H1 (cell line): Measurements from ENCODE around the gene THOC7. TPM values are rescaled to one million over a fixed set of nuclear protein-coding genes. Genes with fewer than 3 reads are reported as not detected.

Experiments
- CHD7 ChIP-seq: fragments of 300-600 bp; sonication (generic); IDR thresholded peaks from 2 replicates; pipeline ENCODE4 v1.7.1; 2012; ENCODE audit warnings: low read length, moderate library complexity, mild to moderate bottlenecking, inconsistent platforms; ENCODE audit not compliant: insufficient replicate concordance
- GTF2F1 ChIP-seq: IDR thresholded peaks from 2 replicates; pipeline ENCODE4 v1.6.1; 2012; ENCODE audit warnings: low read depth, low read length, improper control_type of control experiment, borderline replicate concordance
- RFX5 ChIP-seq: IDR thresholded peaks from 2 replicates; pipeline ENCODE4 v1.6.1; 2011; ENCODE audit warnings: low read depth, low read length, improper control_type of control experiment, borderline replicate concordance
- polyA plus RNA-seq, 7 experiments: library from polyadenylated mRNA; depleted of rRNA in 3 of 7; stranded (reverse) in 5 of 7; unstranded in 2 of 7; fragments of >200 nt in 5 of 7; fragments of 200-250 nt in 2 of 7; gene quantifications; 1 replicate in 5 of 7; 2 replicates in 1 of 7; 4 replicates in 1 of 7; pipeline versions ENCODE4 v1.2.1 to v1.2.3, GENCODE V29; 2011 to 2013; ENCODE audit warnings: missing spikeins in 2 of 7, mixed read lengths in 2 of 7
- total RNA-seq: library from RNA; stranded (reverse); fragmentation: NEBNext Ultra II Directional; extraction: Animal tissue kit (Norgen Biotek cat#: 25700); gene quantifications from 2 replicates; pipeline ENCODE4 v1.2.1, GENCODE V29; 2021

THOC7 gene
- total and polyA plus RNA-seq, 2 of the 8 experiments (the other 6 are each of a cell fraction or from before 2014, with no cell fraction given) = 18.7 to 74.0 TPM

GRCh38 chr3:63874769-63875168 is 11.2 kb upstream of the THOC7 start (continued):
- TF ChIP-seq CHD7 (no peak), RFX5 (no peak), GTF2F1 (no peak)
